HEK293 (cell line): ENCODE results near the gene DDR2.

Source experiments
- CTCF ChIA-PET: fragments of 350-600 bp; formaldehyde crosslinking; extraction: SDS; loops from one replicate; lab custom pipeline; 2021; ENCODE audit warnings: antibody characterized with exemption; lab: Yijun Ruan, JAX
- POLR2A ChIA-PET: fragments of 300-600 bp; formaldehyde crosslinking; extraction: SDS; loops from one replicate; lab custom pipeline; 2020; ENCODE audit warnings: antibody characterized with exemption, inconsistent platforms; lab: Yijun Ruan, JAX
- H3K27ac ChIP-seq: fragments of 200-500 bp; sonication (Bioruptor generic); 2 replicates; pipeline ENCODE4 v1.5.1; 2014; ENCODE audit warnings: low read depth, low read length, control low read depth, inconsistent platforms; ENCODE audit errors: extremely low read depth
- H3K36me3 ChIP-seq, 2 experiments: fragments of 200-500 bp in 1 of 2; sonication (Bioruptor generic) in 1 of 2; 1 replicate in 1 of 2; 2 replicates in 1 of 2; pipeline ENCODE4 v1.5.1; 2014 to 2017; ENCODE audit warnings: inconsistent platforms in 2 of 2, low read length in 2 of 2; ENCODE audit not compliant: control insufficient read depth in 2 of 2, insufficient read depth in 1 of 2
- H3K4me1 ChIP-seq: fragments of 200-500 bp; sonication (Bioruptor generic); 2 replicates; pipeline ENCODE4 v1.5.1; 2014; ENCODE audit warnings: mild to moderate bottlenecking, low read length, inconsistent platforms; ENCODE audit not compliant: control insufficient read depth, insufficient read depth
- H3K4me3 ChIP-seq: 2 replicates; pipeline ENCODE4 v1.5.1; 2011; ENCODE audit warnings: low read depth, mild to moderate bottlenecking, control low read depth, low read length, moderate library complexity
- H3K9me3 ChIP-seq: fragments of 200-500 bp; sonication (Bioruptor generic); 2 replicates; pipeline ENCODE4 v1.5.1; 2014; ENCODE audit warnings: low read depth, low read length, inconsistent platforms; ENCODE audit not compliant: control insufficient read depth, insufficient read depth
- FEZF1 ChIP-seq: fragments of 450-650 bp; formaldehyde crosslinking; IDR thresholded peaks from 2 replicates; pipeline ENCODE4 v1.5.1; 2016; ENCODE audit warnings: missing biosample characterization, missing genetic modification characterization
- GLI2 ChIP-seq: fragments of 450-650 bp; formaldehyde crosslinking; IDR thresholded peaks from 2 replicates; pipeline ENCODE4; 2017; ENCODE audit warnings: missing biosample characterization, missing genetic modification characterization, low read depth, borderline replicate concordance
- GLIS1 ChIP-seq: fragments of 450-650 bp; formaldehyde crosslinking; IDR thresholded peaks from 2 replicates; pipeline ENCODE4 v1.5.1; 2016; ENCODE audit warnings: missing biosample characterization, missing genetic modification characterization
- KLF1 ChIP-seq: fragments of 450-650 bp; formaldehyde crosslinking; IDR thresholded peaks from 2 replicates; pipeline ENCODE4 v1.5.1; 2016; ENCODE audit warnings: missing biosample characterization, missing genetic modification characterization
- MEIS1 ChIP-seq: sonication (generic); formaldehyde crosslinking; IDR thresholded peaks from 2 replicates; pipeline ENCODE4 v1.8.1; 2022; ENCODE audit warnings: missing genetic modification reagents, mild to moderate bottlenecking, borderline replicate concordance
- OSR2 ChIP-seq: fragments of 450-650 bp; formaldehyde crosslinking; IDR thresholded peaks from 2 replicates; pipeline ENCODE4 v1.5.1; 2016; ENCODE audit warnings: missing biosample characterization, missing genetic modification characterization
- PRDM6 ChIP-seq: fragments of 450-650 bp; formaldehyde crosslinking; IDR thresholded peaks from 2 replicates; pipeline ENCODE4 v1.5.1; 2017; ENCODE audit warnings: missing biosample characterization, missing genetic modification characterization
- YY2 ChIP-seq: fragments of 450-650 bp; formaldehyde crosslinking; IDR thresholded peaks from 2 replicates; pipeline ENCODE4 v1.5.1; 2016; ENCODE audit warnings: missing biosample characterization, missing genetic modification characterization
- ZBTB10 ChIP-seq: fragments of 450-650 bp; formaldehyde crosslinking; IDR thresholded peaks from 2 replicates; pipeline ENCODE4 v1.5.1; 2016; ENCODE audit warnings: missing biosample characterization, missing genetic modification characterization
- ZBTB49 ChIP-seq: fragments of 450-650 bp; formaldehyde crosslinking; IDR thresholded peaks from 2 replicates; pipeline ENCODE4 v1.5.1; 2016; ENCODE audit warnings: missing biosample characterization, missing genetic modification characterization, low read depth
- ZBTB7A ChIP-seq: fragments of 450-650 bp; formaldehyde crosslinking; IDR thresholded peaks from 2 replicates; pipeline ENCODE4 v1.5.1; 2016; ENCODE audit warnings: low read depth, missing biosample characterization, missing genetic modification characterization
- ZNF146 ChIP-seq: fragments of 450-650 bp; formaldehyde crosslinking; IDR thresholded peaks from 2 replicates; pipeline ENCODE4 v1.5.1; 2016; ENCODE audit warnings: missing biosample characterization, missing genetic modification characterization
- ZNF169 ChIP-seq: fragments of 450-650 bp; formaldehyde crosslinking; IDR thresholded peaks from 2 replicates; pipeline ENCODE4 v1.5.1; 2016; ENCODE audit warnings: missing biosample characterization, missing genetic modification characterization
- ZNF175 ChIP-seq: fragments of 450-650 bp; formaldehyde crosslinking; IDR thresholded peaks from 2 replicates; pipeline ENCODE4 v1.5.1; 2016; ENCODE audit warnings: missing biosample characterization, missing genetic modification characterization
- ZNF214 ChIP-seq: fragments of 450-650 bp; formaldehyde crosslinking; IDR thresholded peaks from 2 replicates; pipeline ENCODE4 v1.5.1; 2017; ENCODE audit warnings: missing biosample characterization, mild to moderate bottlenecking, missing genetic modification characterization, borderline replicate concordance
- ZNF239 ChIP-seq: fragments of 450-650 bp; formaldehyde crosslinking; IDR thresholded peaks from 2 replicates; pipeline ENCODE4 v1.5.1; 2016; ENCODE audit warnings: missing biosample characterization, missing genetic modification characterization
- ZNF24 ChIP-seq: fragments of 450-650 bp; formaldehyde crosslinking; IDR thresholded peaks from 2 replicates; pipeline ENCODE4 v1.5.1; 2016; ENCODE audit warnings: missing biosample characterization, missing genetic modification characterization
- ZNF292 ChIP-seq: fragments of 450-650 bp; formaldehyde crosslinking; IDR thresholded peaks from 2 replicates; pipeline ENCODE4 v1.5.1; 2016; ENCODE audit warnings: low read depth, missing biosample characterization, missing genetic modification characterization, borderline replicate concordance
- ZNF311 ChIP-seq: fragments of 450-650 bp; formaldehyde crosslinking; IDR thresholded peaks from 2 replicates; pipeline ENCODE4 v1.5.1; 2017; ENCODE audit warnings: missing biosample characterization, missing genetic modification characterization, borderline replicate concordance
- ZNF501 ChIP-seq: fragments of 450-650 bp; formaldehyde crosslinking; IDR thresholded peaks from 2 replicates; pipeline ENCODE4 v1.5.1; 2016; ENCODE audit warnings: missing biosample characterization, missing genetic modification characterization
- ZNF548 ChIP-seq: fragments of 450-650 bp; formaldehyde crosslinking; IDR thresholded peaks from 2 replicates; pipeline ENCODE4 v1.5.1; 2016; ENCODE audit warnings: missing biosample characterization, missing genetic modification characterization
- ZNF791 ChIP-seq: fragments of 450-650 bp; formaldehyde crosslinking; IDR thresholded peaks from 2 replicates; pipeline ENCODE4 v1.5.1; 2016; ENCODE audit warnings: missing biosample characterization, missing genetic modification characterization
- ZNF792 ChIP-seq: fragments of 450-650 bp; formaldehyde crosslinking; IDR thresholded peaks from 2 replicates; pipeline ENCODE4 v1.5.1; 2016; ENCODE audit warnings: missing biosample characterization, missing genetic modification characterization
- ZNF830 ChIP-seq: fragments of 450-650 bp; IDR thresholded peaks from 2 replicates; pipeline ENCODE4 v1.5.0; 2018; ENCODE audit warnings: missing biosample characterization, missing genetic modification characterization, low read depth, mild to moderate bottlenecking, moderate library complexity
- ZSCAN4 ChIP-seq: fragments of 450-650 bp; formaldehyde crosslinking; IDR thresholded peaks from 2 replicates; pipeline ENCODE4 v1.5.1; 2017; ENCODE audit warnings: missing biosample characterization, missing genetic modification characterization

The DDR2 gene

GRCh38 chr1:162708286-162708685 is 76.0 kb downstream of the DDR2 start:
- CTCF ChIA-PET: no interaction called here
- Histone ChIP-seq H3K9me3 (no peaks in the 10 kb centered on the region), H3K27ac (no peak overlapping the region)
- TF ChIP-seq ZBTB49 (no peak), ZNF548 (no peak), ZNF830 (no peak), ZBTB10 (tag by site-specific recombination) (no peak), PRDM6 (no peak)
- TF ChIP-seq, all 188 proteins: peak for 0
- POLR2A ChIA-PET: no interaction called here
- H3K4me3 ChIP-seq: no peak overlapping the region
- H3K4me1 ChIP-seq: no peaks in the 10 kb centered on the region
- H3K36me3 ChIP-seq: no peaks in the 10 kb centered on the region

GRCh38 chr1:162709132-162709860 is 77.0 kb downstream of the DDR2 start:
- H3K4me1 ChIP-seq: no peaks in the 10 kb centered on the region
- no peak overlapping the region for H3K27ac ChIP-seq
- ChIA-PET CTCF (interaction anchor here (0.6 kb wide), 1 partner anchor 14 kb away, joined by 3 read pairs; no protein-coding TSS in a partner anchor), POLR2A (no interaction called here)
- H3K36me3 ChIP-seq: no peaks in the 10 kb centered on the region
- TF ChIP-seq OSR2 (tag by site-specific recombination) (no peak), ZNF239 (tag by site-specific recombination) (no peak), ZBTB7A (tag by site-specific recombination) (no peak), FEZF1 (tag by site-specific recombination) (no peak), ZNF501 (tag by site-specific recombination) (no peak), ZNF175 (no peak), GLIS1 (tag by site-specific recombination) (no peak), ZNF146 (tag by site-specific recombination) (no peak), ZNF791 (tag by site-specific recombination) (no peak), ZNF311 (tag by site-specific recombination) (no peak)
- no peaks in the 10 kb centered on the region for H3K9me3 ChIP-seq
- no peak overlapping the region for H3K4me3 ChIP-seq

- H3K4me3 ChIP-seq: no peak overlapping the region
- no peaks in the 10 kb centered on the region for H3K4me1 ChIP-seq
- ChIA-PET POLR2A (no interaction called here), CTCF (interaction anchor here (0.6 kb wide), 1 partner anchor 14 kb away, joined by 3 read pairs; no protein-coding TSS in a partner anchor)
- no peaks in the 10 kb centered on the region for H3K36me3 ChIP-seq
- H3K27ac ChIP-seq: no peak overlapping the region
- no peaks in the 10 kb centered on the region for H3K9me3 ChIP-seq
- no peak for TF ChIP-seq GLI2 (tag by site-specific recombination)
- TF ChIP-seq ZSCAN4 (tag by site-specific recombination): no peak
- TF ChIP-seq ZNF292 (tag by site-specific recombination): no peak
- no peak for TF ChIP-seq MEIS1 (CRISPR knock-in tag)
- no peak for TF ChIP-seq ZNF214
- no peak for TF ChIP-seq ZNF24
- no peak for TF ChIP-seq YY2 (tag by site-specific recombination)
- TF ChIP-seq ZNF792: no peak
- no peak for TF ChIP-seq KLF1 (tag by site-specific recombination)
- no peak for TF ChIP-seq ZNF169
Observed at GRCh38 chr1:162709870-162710269, 77.6 kb downstream of the DDR2 start.
